Liver (tissue), 9 donors: Measurements from ENCODE around the gene CNN1. TPM values are rescaled to one million over a fixed set of nuclear protein-coding genes. Genes with fewer than 3 reads are reported as not detected.

Source experiments
- DNase-seq: peaks from one replicate; pipeline ENCODE4 v3.0.0-alpha.2; 2017; ENCODE audit warnings: low spot score
- H3K27ac ChIP-seq, 2 donors: one replicate each; pipeline ENCODE4 v1.7.0; 2013; ENCODE audit warnings: inconsistent platforms in 2 of 2, low read length in 2 of 2, control low read depth in 1 of 2, low read depth in 1 of 2, mild to moderate bottlenecking in 1 of 2
- H3K27me3 ChIP-seq, 4 donors: one replicate each; pipeline versions ENCODE4 v1.6.1 to v1.7.0; 2013; ENCODE audit warnings: low read length in 3 of 4, inconsistent platforms in 1 of 4, mild to moderate bottlenecking in 1 of 4, moderate library complexity in 1 of 4; ENCODE audit not compliant: control insufficient read depth in 4 of 4, insufficient read depth in 4 of 4
- H3K36me3 ChIP-seq, 4 donors: one replicate each; pipeline versions ENCODE4 v1.6.1 to v1.7.0; 2013; ENCODE audit warnings: low read length in 3 of 4, mild to moderate bottlenecking in 3 of 4, low read depth in 1 of 4, moderate library complexity in 1 of 4; ENCODE audit not compliant: control insufficient read depth in 4 of 4, insufficient read depth in 3 of 4
- H3K4me1 ChIP-seq, 4 donors: one replicate each; pipeline versions ENCODE4 v1.6.1 to v1.7.0; 2013; ENCODE audit warnings: low read length in 3 of 4, mild to moderate bottlenecking in 3 of 4, moderate library complexity in 1 of 4; ENCODE audit not compliant: control insufficient read depth in 4 of 4, insufficient read depth in 4 of 4
- H3K4me3 ChIP-seq, 3 donors: one replicate each; pipeline versions ENCODE4 v1.6.1 to v1.7.0; 2013; ENCODE audit warnings: low read length in 3 of 3, control low read depth in 1 of 3, low read depth in 1 of 3, mild to moderate bottlenecking in 1 of 3
- H3K9ac ChIP-seq, 2 donors: one replicate each; pipeline ENCODE4 v1.7.0; 2013; ENCODE audit warnings: low read length in 2 of 2, mild to moderate bottlenecking in 2 of 2, moderate library complexity in 2 of 2, control low read depth in 1 of 2, low read depth in 1 of 2
- H3K9me3 ChIP-seq, 4 donors: one replicate each; pipeline versions ENCODE4 v1.6.1 to v1.7.0; 2013; ENCODE audit warnings: low read length in 3 of 4; ENCODE audit not compliant: control insufficient read depth in 4 of 4
- ATF3 ChIP-seq: IDR thresholded peaks from 2 replicates; pipeline ENCODE4 v1.6.1; 2016; ENCODE audit warnings: antibody characterized with exemption
- EGR1 ChIP-seq, 2 donors: IDR thresholded peaks; 2 replicates each; pipeline ENCODE4 v1.6.1; 2016 to 2018; ENCODE audit warnings: antibody characterized with exemption in 2 of 2, low read depth in 2 of 2
- FOXA1 ChIP-seq: IDR thresholded peaks from 2 replicates; pipeline ENCODE4 v1.6.1; 2016; ENCODE audit warnings: antibody characterized with exemption
- FOXA2 ChIP-seq: IDR thresholded peaks from 2 replicates; pipeline ENCODE4 v1.6.1; 2016; ENCODE audit warnings: antibody characterized with exemption
- GABPA ChIP-seq, 2 donors: IDR thresholded peaks in 1 of 2; conservative IDR thresholded peaks in 1 of 2; 2 replicates each; pipeline ENCODE4 v1.6.1; 2016; ENCODE audit warnings: antibody characterized with exemption in 2 of 2, mild to moderate bottlenecking in 1 of 2, moderate library complexity in 1 of 2
- HNF4A ChIP-seq, 2 donors: conservative IDR thresholded peaks; 2 replicates each; pipeline ENCODE4 v1.6.1; 2016; ENCODE audit warnings: antibody characterized with exemption in 2 of 2, mild to moderate bottlenecking in 2 of 2
- HNF4G ChIP-seq: IDR thresholded peaks from 2 replicates; pipeline ENCODE4 v1.6.1; 2016; ENCODE audit warnings: antibody characterized with exemption
- JUND ChIP-seq, 2 donors: IDR thresholded peaks; 2 replicates each; pipeline ENCODE4 v1.6.1; 2016; ENCODE audit warnings: antibody characterized with exemption in 2 of 2
- MAX ChIP-seq: IDR thresholded peaks from 2 replicates; pipeline ENCODE4 v1.6.1; 2016; ENCODE audit warnings: antibody characterized with exemption
- NR2F2 ChIP-seq: IDR thresholded peaks from 2 replicates; pipeline ENCODE4 v1.6.1; 2016; ENCODE audit warnings: antibody characterized with exemption
- RAD21 ChIP-seq, 2 donors: IDR thresholded peaks; 2 replicates each; pipeline ENCODE4 v1.6.1; 2016; ENCODE audit warnings: antibody characterized with exemption in 2 of 2, mild to moderate bottlenecking in 2 of 2
- RXRA ChIP-seq, 2 donors: IDR thresholded peaks; 2 replicates each; pipeline ENCODE4 v1.6.1; 2017 to 2018; ENCODE audit warnings: antibody characterized with exemption in 2 of 2, mild to moderate bottlenecking in 1 of 2
- SP1 ChIP-seq: IDR thresholded peaks from 2 replicates; pipeline ENCODE4 v1.6.1; 2018; ENCODE audit warnings: antibody characterized with exemption, mild to moderate bottlenecking
- TAF1 ChIP-seq: conservative IDR thresholded peaks from 2 replicates; pipeline ENCODE4 v1.6.1; 2016; ENCODE audit warnings: antibody characterized with exemption, mild to moderate bottlenecking
- YY1 ChIP-seq: IDR thresholded peaks from 2 replicates; pipeline ENCODE4 v1.6.1; 2016; ENCODE audit warnings: antibody characterized with exemption, mild to moderate bottlenecking
- ZBTB33 ChIP-seq: IDR thresholded peaks from 2 replicates; pipeline ENCODE4 v1.6.1; 2016; ENCODE audit warnings: antibody characterized with exemption
- whole genome bisulfite sequencing: extraction: QIAGEN DNeasy Blood & Tissue Kit; methylation state at CpG from one replicate; pipeline ENCODE4 v1.1.7; 2013; 5-methylcytosine and 5-hydroxymethylcytosine counted together
- polyA plus RNA-seq, 2 donors: library from polyadenylated mRNA; stranded (reverse) in 1 of 2; unstranded in 1 of 2; fragments of 200-250 nt in 1 of 2; fragments of >200 nt in 1 of 2; fragmentation: Nextera tagmentation in 1 of 2; extraction: Ambion mirVana in 1 of 2; gene quantifications; one replicate each; pipeline versions ENCODE4 v1.2.1 to v1.2.3, GENCODE V29; 2013 to 2015
- total RNA-seq, 2 donors: library from RNA; depleted of rRNA; stranded (reverse); fragments of >200 nt; gene quantifications; one replicate each; pipeline ENCODE4 v1.2.3, GENCODE V29; 2014
- TF ChIP-seq, protein P1 (sequence below): fragments of 150-350 bp; IDR thresholded peaks from 2 replicates; pipeline ENCODE4 v1.5.1; 2017; ENCODE audit warnings: improper control_type of control experiment, low read depth, low read length; ENCODE audit not compliant: missing input control
- TF ChIP-seq, protein P2 (sequence below): IDR thresholded peaks from 2 replicates; pipeline ENCODE4 v1.6.1; 2016; ENCODE audit warnings: antibody characterized with exemption, mild to moderate bottlenecking
- donor health status: healthy.
- donor health status: healthy.
- donor health status: healthy.
- donor health status: healthy.
- donor health status: healthy.

Gene CNN1
- total and polyA plus RNA-seq, 4 donors, result 0.09 to 5.9 (median 2.2) TPM

DNA sequence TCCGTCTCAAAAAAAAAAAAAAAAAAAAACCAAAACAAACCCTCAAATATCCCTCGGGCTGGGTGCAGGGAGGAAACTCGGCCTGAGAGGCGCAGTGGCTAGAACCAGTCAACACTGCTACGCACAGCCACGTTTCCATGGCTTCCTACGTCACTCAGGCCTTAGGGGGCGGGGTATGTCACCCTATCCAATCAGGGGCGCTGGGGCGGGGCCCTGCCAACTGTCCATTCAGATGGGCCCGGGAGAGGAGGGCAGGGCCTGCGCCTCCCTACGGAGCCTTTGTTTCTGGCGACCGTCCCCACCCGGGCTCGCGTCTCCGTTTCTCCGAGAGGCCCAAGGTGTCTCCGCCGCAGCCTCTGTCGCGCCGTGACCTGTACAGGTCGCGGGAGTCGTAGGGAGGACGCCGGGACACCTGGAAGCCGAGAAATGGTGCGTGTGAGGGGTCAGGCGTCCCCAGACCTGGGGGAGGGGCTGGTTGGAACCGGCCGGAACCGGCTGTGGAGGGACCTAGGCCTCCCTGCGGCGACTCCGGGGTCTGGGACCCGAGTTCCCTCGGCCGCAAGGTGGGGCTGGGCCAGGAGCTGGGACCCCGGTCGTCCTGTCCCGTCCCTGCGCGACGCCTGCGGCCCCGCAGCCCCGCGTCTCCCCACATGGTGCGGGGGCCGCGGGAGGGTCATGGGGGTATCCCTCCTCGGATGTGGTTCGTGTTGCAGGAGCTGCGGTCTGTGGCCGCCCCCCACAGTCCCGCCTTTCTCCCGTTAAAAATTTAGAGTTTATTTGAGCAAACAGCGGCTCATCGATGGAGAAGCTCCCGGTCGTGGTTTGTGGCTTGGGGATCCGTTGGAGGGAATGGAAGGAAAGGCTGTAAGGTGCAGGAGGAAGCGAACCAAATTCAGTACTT, 58.8 kb downstream of the CNN1 start, which contains the start of gene ZNF627 (continued):
- TF ChIP-seq, protein P1, sequence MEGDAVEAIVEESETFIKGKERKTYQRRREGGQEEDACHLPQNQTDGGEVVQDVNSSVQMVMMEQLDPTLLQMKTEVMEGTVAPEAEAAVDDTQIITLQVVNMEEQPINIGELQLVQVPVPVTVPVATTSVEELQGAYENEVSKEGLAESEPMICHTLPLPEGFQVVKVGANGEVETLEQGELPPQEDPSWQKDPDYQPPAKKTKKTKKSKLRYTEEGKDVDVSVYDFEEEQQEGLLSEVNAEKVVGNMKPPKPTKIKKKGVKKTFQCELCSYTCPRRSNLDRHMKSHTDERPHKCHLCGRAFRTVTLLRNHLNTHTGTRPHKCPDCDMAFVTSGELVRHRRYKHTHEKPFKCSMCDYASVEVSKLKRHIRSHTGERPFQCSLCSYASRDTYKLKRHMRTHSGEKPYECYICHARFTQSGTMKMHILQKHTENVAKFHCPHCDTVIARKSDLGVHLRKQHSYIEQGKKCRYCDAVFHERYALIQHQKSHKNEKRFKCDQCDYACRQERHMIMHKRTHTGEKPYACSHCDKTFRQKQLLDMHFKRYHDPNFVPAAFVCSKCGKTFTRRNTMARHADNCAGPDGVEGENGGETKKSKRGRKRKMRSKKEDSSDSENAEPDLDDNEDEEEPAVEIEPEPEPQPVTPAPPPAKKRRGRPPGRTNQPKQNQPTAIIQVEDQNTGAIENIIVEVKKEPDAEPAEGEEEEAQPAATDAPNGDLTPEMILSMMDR, result peak; percentile 41
- peak; percentile 5 to 10 for TF ChIP-seq HNF4A (conservative IDR thresholded peaks at IDR 0.05)
- TF ChIP-seq GABPA (IDR thresholded peaks at IDR 0.05 in 1 of 2, conservative IDR thresholded peaks at IDR 0.05 in 1 of 2), result peak in 1 of 2 donors; percentile 48

DNA sequence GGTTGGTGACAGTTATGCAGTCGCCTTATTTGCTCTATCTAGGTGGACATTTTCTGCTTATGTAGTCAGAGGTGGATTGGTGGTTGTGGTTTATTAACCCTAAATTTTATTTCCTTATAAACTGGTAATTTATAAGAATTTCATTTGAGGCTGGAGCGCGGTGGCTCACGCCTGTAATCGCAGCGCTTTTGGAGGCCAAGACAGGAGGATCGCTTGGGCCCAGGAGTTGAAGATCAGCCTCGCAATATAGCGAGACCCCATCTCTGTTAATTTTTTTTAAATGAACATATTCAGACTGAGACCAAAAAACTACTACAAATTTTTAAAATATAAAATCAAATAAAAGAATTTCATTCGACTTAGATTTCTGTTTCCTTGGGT, 59.4 kb downstream of the CNN1 start:
- Histone ChIP-seq H3K27ac (peak overlapping the region; percentile 75 to 94), H3K27me3 (no peaks in the 10 kb centered on the region), H3K36me3 (no peaks in the 10 kb centered on the region), H3K9me3 (no peaks in the 10 kb centered on the region), H3K4me1 (peaks cover 0 to 10% (median 2%) of the 10 kb centered on the region in 4 donors), H3K4me3 (peak overlapping the region; percentile 70 to 94 (median 76)), H3K9ac (peak overlapping the region; percentile 43 to 77)
- DNase-seq, result no peak
- TF ChIP-seq NR2F2 (no peak), EGR1 (IDR thresholded peaks at IDR 0.05; ENCODE audit: low read depth in 2 of 2) (no peak), HNF4G (no peak)
- 79% methylated on average over 10 of the region's 10 CpGs for whole genome bisulfite sequencing

DNA sequence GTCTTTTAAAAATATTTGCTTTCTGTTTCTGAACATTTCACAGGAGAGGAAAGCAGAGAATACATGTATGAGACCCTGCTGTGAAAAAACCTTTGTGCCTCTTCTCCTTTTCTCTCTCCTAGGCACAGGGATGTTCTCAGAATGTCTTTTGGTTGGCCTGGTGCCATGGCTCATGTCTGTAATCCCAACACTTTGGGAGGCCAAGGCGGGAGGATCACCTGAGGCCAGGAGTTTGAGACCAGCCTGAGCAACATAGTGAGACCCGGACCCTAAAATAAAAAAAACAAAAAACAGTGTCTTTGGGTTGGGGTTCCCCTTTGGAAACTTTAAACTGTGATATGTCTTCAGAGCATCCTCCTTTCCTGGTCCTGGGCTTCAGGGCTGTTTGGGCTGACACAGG, 60.1 kb downstream of the CNN1 start:
- Histone ChIP-seq H3K4me3 (peak overlapping the region in 1 of 3 donors; percentile 76), H3K27ac (no peak overlapping the region), H3K4me1 (peaks cover 0 to 10% (median 2%) of the 10 kb centered on the region in 4 donors), H3K9me3 (no peaks in the 10 kb centered on the region), H3K27me3 (no peaks in the 10 kb centered on the region), H3K9ac (no peak overlapping the region), H3K36me3 (no peaks in the 10 kb centered on the region)
- no peak for DNase-seq
- no peak for TF ChIP-seq YY1
- no peak for TF ChIP-seq GABPA (IDR thresholded peaks at IDR 0.05 in 1 of 2, conservative IDR thresholded peaks at IDR 0.05 in 1 of 2)
- TF ChIP-seq, protein P2, sequence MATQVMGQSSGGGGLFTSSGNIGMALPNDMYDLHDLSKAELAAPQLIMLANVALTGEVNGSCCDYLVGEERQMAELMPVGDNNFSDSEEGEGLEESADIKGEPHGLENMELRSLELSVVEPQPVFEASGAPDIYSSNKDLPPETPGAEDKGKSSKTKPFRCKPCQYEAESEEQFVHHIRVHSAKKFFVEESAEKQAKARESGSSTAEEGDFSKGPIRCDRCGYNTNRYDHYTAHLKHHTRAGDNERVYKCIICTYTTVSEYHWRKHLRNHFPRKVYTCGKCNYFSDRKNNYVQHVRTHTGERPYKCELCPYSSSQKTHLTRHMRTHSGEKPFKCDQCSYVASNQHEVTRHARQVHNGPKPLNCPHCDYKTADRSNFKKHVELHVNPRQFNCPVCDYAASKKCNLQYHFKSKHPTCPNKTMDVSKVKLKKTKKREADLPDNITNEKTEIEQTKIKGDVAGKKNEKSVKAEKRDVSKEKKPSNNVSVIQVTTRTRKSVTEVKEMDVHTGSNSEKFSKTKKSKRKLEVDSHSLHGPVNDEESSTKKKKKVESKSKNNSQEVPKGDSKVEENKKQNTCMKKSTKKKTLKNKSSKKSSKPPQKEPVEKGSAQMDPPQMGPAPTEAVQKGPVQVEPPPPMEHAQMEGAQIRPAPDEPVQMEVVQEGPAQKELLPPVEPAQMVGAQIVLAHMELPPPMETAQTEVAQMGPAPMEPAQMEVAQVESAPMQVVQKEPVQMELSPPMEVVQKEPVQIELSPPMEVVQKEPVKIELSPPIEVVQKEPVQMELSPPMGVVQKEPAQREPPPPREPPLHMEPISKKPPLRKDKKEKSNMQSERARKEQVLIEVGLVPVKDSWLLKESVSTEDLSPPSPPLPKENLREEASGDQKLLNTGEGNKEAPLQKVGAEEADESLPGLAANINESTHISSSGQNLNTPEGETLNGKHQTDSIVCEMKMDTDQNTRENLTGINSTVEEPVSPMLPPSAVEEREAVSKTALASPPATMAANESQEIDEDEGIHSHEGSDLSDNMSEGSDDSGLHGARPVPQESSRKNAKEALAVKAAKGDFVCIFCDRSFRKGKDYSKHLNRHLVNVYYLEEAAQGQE, result no peak
- TF ChIP-seq TAF1, result no peak
- no peak for TF ChIP-seq MAX
- TF ChIP-seq SP1, result no peak
- no peak for TF ChIP-seq RXRA (IDR thresholded peaks at IDR 0.05)
- TF ChIP-seq JUND (IDR thresholded peaks at IDR 0.05), result no peak
- TF ChIP-seq, protein P1, result no peak
- no peak for TF ChIP-seq EGR1 (IDR thresholded peaks at IDR 0.05; ENCODE audit: low read depth in 2 of 2)
- TF ChIP-seq HNF4G, result no peak
- no peak for TF ChIP-seq FOXA2
- no peak for TF ChIP-seq HNF4A (conservative IDR thresholded peaks at IDR 0.05)
- no peak for TF ChIP-seq ATF3
- no peak for TF ChIP-seq FOXA1
- TF ChIP-seq RAD21 (IDR thresholded peaks at IDR 0.05), result no peak
- TF ChIP-seq ZBTB33, result no peak
- TF ChIP-seq NR2F2, result no peak
- WGBS, result 97% methylated on average over 2 of the region's 2 CpGs
